ENCODE results near the gene PRLHR.

Gene PRLHR

DNA sequence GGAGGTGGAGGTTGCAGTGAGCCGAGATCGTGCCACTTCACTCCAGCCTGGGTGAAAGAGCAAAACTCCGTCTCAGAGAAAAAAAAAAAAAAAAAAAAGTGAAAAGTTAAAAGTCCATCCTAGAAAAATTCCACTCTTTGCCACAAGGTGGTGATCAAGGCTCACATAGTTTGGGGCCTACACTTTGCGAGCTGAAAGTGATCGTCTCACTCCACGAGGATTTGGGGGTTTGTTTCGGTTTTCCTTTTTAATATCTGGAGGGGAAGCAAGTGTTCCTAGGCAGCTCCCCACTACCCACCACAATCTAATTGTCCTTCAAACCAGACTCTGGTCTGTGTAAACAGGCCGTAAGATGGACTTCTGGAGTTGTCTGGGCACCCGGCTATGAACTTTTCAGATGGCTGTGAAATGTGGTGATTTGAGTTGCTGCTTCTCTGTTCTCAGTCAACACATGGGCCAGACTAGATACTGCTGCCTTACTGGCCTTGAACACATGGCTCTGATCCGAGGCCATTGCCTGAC, 27.1 kb downstream of the PRLHR start:
- no peak overlapping the region for H3K4me3 ChIP-seq (ENCODE audit: low read depth, low read length)

GRCh38 chr10:118567701-118568248, 27.7 kb downstream of the PRLHR start:
- H3K4me3 ChIP-seq (ENCODE audit: low read depth, low read length), result no peak overlapping the region
- TF ChIP-seq CTCF (IDR thresholded peaks at IDR 0.05; ENCODE audit: low read depth, low read length), result no peak

More for the DNA sequence above, 27.1 kb downstream of the PRLHR start:
- TF ChIP-seq CTCF (IDR thresholded peaks at IDR 0.05; ENCODE audit: low read depth, low read length), result peak; percentile 63

- H3K4me3 ChIP-seq (ENCODE audit: low read depth, low read length), result no peak overlapping the region
- TF ChIP-seq CTCF (IDR thresholded peaks at IDR 0.05; ENCODE audit: low read depth, low read length), result no peak
Observed at GRCh38 chr10:118566911-118567310, 28.5 kb downstream of the PRLHR start.

GRCh38 chr10:118565301-118566075, 30.0 kb downstream of the PRLHR start:
- TF ChIP-seq CTCF (IDR thresholded peaks at IDR 0.05; ENCODE audit: low read depth, low read length), result no peak
- no peak overlapping the region for H3K4me3 ChIP-seq (ENCODE audit: low read depth, low read length)

DNA sequence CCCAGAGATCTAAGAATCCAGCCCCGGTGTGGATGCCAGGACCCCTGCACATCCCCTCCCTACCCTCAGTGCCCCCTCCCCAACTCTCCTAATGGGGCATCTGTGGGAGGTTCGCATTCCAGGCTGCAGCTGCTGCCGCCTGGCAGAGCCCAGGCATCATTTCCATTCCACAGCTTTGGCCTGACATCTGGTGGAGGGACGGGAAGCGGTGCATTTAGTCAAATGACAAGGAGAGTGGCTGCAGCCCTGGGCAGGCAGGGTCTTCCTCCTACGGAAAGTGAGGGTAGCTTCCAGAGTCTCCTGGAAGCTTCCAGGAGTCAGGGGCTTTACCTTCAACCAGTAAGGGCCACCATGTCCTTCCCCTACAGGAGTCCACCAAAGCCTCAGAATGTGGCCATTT, 30.8 kb downstream of the PRLHR start:
- H3K4me3 ChIP-seq (ENCODE audit: low read depth, low read length), result no peak overlapping the region
- TF ChIP-seq CTCF (IDR thresholded peaks at IDR 0.05; ENCODE audit: low read depth, low read length), result no peak

- no peak overlapping the region for H3K4me3 ChIP-seq (ENCODE audit: low read depth, low read length)
- no peak for TF ChIP-seq CTCF (IDR thresholded peaks at IDR 0.05; ENCODE audit: low read depth, low read length)
Observed at GRCh38 chr10:118564114-118564513, 31.3 kb downstream of the PRLHR start.

DNA sequence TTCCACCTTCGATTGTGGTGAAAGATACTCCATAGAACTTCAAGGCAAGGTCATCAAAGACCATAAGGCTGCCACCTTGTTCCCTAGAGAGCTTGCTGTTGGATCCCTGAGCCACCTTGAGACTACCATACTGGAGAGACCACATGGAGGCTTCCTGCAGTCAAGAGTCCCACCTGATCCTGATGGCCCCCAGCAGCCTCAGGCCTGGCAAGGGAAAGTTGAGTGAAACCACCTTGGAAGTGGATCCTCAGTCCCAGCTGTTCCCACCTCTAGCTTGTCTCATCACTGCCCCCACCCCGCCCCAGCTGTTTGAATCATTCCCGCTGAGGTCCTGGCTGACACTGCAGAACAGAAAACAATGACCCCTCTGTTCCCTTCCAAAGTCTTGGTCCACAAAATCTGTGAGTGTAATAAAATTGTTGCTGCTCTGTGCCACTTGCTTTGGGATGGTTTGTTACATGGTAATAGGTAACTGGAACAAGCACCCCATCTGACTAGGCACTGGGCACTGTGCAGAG, 32.0 kb downstream of the PRLHR start:
- TF ChIP-seq CTCF (IDR thresholded peaks at IDR 0.05; ENCODE audit: low read depth, low read length), result no peak

More for the DNA sequence above, 32.0 kb downstream of the PRLHR start:
- no peak overlapping the region for H3K4me3 ChIP-seq (ENCODE audit: low read depth, low read length)
